Stimulated activated CD4-positive, alpha-beta T cell treated with anti-CD3 and anti-CD28 coated beads, Interleukin-1b, Interleukin-23, amount 100 ng/mL, for 4 hours (primary cell): Measurements from ENCODE around the gene KSR2.
"Not testable (repeated sequence)": the region's sequence is repeated elsewhere in the genome, so short reads cannot be mapped to it uniquely, and the experiment has no call there.

Experiments used
- DNase-seq, 2 donors: peaks; one replicate each; pipeline ENCODE4 v3.0.0-alpha.2; 2020; ENCODE audit warnings: low read depth in 2 of 2

KSR2 gene

GRCh38 chr12:117821480-117822175, 147.2 kb downstream of the KSR2 start:
- no peak for DNase-seq

- DNase-seq, result no peak
Measured at GRCh38 chr12:117820216-117820907, 148.4 kb downstream of the KSR2 start.

DNA sequence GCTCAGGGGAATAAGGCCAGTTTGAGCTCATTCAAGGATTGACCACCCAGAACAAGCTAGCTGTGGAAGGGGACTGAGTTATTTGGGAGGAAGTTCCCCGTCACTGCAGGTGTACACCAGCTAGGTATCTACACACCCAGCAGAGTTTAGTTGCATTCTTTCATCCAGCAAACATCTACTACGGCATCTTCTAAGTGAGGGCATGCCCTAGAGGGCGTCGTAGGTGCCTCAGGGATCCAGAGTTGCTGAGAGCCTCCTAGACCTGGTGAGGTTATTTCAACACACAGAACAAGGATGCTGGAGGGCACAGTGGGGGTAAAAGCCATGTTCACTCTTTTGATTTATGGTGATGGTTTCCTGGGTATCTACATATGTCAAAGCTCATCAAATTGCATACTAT, 149.6 kb downstream of the KSR2 start:
- no peak for DNase-seq

- DNase-seq, result no peak
Measured at GRCh38 chr12:117818400-117818799, 150.4 kb downstream of the KSR2 start.

- DNase-seq, result no peak
Measured at GRCh38 chr12:117809509-117809908, 159.3 kb downstream of the KSR2 start.

GRCh38 chr12:117807946-117808345, 160.8 kb downstream of the KSR2 start:
- DNase-seq, result no peak

- DNase-seq, result no peak
Measured at GRCh38 chr12:117807355-117807754, 161.4 kb downstream of the KSR2 start.

GRCh38 chr12:117805865-117806264, 162.9 kb downstream of the KSR2 start:
- no peak for DNase-seq

GRCh38 chr12:117803001-117803400, 165.8 kb downstream of the KSR2 start:
- DNase-seq, result no peak

- not testable (repeated sequence) for DNase-seq
Measured at GRCh38 chr12:117800711-117801110, 168.1 kb downstream of the KSR2 start.

- no peak for DNase-seq
Measured at GRCh38 chr12:117797202-117797601, 171.6 kb downstream of the KSR2 start.

DNA sequence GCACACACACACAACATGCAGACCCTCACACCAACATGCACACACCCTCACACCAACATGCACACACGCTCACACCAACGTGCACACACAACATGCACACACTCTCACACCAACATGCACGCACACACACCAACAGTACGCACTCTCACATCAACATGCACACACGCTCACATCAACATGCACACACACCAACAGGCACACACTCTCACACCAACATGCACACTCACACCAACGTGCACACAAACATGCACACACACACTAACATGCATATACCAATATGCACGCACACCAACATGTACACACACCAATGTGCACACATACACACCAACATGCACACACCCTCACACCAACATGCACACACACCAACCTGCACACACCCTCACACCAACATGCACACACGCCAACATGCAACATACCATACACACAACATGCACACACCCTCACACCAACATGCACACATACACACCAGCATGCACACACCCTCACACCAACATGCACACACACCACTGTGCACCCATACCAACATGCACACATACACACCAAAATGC, 175.8 kb downstream of the KSR2 start:
- DNase-seq, result no peak

- no peak for DNase-seq
Measured at GRCh38 chr12:117792471-117792870, 176.3 kb downstream of the KSR2 start.

DNA sequence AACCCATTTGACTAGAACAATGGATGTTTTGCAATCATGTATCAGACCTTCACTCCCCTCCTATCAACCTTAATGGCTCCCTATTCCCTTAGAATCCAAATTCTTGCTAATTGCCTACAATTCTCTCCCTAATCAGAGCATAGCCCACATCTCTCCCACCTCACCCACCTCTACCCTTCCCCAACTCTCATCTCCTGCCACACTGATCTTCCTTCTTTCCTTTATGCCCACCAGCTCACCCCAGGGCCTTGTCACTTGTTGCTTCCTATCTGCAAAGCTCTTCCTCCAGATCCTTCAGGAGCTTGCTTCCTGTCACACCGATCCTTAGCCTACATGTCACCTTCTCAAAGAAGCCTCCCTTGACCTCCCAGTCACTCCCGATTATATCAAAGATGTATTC, 177.8 kb downstream of the KSR2 start:
- DNase-seq, result no peak

DNA sequence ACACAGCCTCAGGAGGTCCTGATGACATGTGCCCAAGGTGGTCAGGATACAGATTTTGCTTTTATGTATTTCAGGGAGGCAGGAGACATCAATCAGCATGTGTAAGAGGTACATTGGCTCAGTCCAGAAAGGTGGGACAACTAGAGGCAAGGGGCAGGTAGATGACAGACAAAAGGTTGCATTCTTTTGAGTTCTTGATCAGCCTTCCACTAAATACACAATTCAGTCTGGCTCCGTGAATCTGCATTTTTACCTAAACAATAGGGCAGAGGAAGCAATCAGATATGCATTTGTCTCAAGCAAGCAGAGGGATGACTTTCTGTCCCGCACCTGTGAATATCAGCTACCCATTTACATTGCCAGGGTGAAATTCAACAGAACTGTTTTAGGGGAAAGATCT, 178.6 kb downstream of the KSR2 start:
- no peak for DNase-seq

- DNase-seq, result no peak
Measured at GRCh38 chr12:117789195-117789912, 179.4 kb downstream of the KSR2 start.

- no peak for DNase-seq
Measured at GRCh38 chr12:117778656-117779055, 190.1 kb downstream of the KSR2 start.

DNA sequence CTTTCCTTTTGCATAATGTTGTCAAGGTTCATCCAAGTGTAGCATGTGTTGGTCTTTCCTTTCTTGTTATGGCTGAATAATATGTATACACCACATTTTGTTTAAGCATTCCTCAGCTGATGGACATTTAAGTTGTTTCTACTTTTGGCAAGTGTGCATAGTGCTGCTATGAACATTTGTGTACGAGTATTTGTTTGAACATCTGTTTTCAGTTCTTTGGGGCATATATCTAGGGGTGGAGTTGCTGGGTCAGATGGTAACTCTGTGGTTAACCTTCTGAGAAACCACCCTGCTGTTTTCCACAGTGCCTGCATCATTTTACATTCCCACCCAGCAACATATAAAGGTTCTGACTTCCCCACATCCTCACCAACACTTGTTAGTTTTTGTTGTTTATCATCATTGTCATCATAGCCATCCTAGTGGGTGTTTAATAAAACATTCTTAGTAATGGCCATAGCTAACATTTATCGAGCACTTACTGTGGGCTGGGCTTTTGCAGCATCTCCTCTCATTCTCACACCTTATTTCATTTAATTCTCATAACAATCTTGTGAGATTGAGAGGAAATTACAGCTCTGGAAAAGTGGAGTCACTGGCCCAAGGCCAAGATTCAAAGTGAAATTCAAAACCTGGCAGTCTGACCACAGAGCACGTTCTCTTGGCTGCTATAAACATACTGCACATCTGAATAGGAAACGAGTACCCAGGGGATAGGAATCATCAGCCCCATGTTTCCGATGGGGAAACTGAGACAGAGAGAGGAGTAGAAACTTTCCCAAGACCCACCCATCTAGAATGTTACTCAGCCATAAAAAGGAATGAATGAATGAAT, 193.6 kb downstream of the KSR2 start:
- DNase-seq, result no peak

GRCh38 chr12:117768860-117769259, 199.9 kb downstream of the KSR2 start:
- DNase-seq, result no peak

DNA sequence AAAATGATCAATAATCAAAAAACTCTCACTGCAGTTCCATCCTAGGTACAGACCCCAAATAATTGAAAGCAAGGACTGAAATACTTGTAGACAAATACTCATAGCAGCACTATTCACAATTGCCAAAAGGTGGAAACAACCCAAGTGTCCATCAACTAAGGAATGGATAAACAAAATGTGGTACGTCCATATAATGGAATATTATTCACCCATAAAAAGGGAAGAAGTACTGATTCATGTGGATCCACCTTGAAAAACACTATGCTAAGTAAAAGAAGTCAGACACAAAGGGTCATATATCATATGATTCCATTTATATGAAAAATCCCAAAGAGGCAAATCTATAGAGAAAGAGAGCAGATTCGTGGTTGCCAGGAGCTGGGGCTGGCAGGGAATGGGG, 202.8 kb downstream of the KSR2 start:
- DNase-seq, result no peak

DNA sequence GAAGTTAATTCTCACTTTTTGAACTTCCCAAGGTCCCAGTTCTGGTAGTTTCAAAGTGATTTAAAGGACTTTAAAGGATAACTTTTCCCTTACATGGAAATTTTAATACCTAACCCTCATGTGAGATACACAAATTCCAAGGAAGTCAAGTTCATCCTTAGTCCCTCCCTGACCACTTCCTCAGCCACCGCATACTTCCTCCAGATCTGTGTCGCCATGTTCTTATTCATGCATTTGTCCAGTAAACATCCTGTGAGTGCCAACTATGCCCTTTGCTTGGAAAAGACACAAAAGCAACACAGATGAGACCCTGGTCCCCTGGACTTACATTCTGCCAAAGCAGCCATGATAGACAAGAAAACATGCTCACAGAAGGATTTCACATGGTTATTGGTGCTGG, 206.6 kb downstream of the KSR2 start:
- DNase-seq, result no peak
